AG09309 (cell line): Measurements from ENCODE around the gene ADAM23.

Source experiments
- DNase-seq: peaks from one replicate; pipeline ENCODE4 v3.0.0-alpha.2; 2010; ENCODE audit warnings: low read depth
- H3K4me3 ChIP-seq: 2 replicates; pipeline ENCODE4 v1.5.1; 2011; ENCODE audit warnings: mild to moderate bottlenecking, low read depth, low read length, moderate library complexity; ENCODE audit not compliant: control insufficient read depth
- TF ChIP-seq, protein P1 (sequence below): IDR thresholded peaks from 2 replicates; pipeline ENCODE4 v1.5.1; 2011; ENCODE audit warnings: mild to moderate bottlenecking, low read depth, low read length, inconsistent platforms; ENCODE audit not compliant: insufficient read depth, control insufficient read depth; ENCODE audit errors: missing control alignments

The ADAM23 gene

DNA sequence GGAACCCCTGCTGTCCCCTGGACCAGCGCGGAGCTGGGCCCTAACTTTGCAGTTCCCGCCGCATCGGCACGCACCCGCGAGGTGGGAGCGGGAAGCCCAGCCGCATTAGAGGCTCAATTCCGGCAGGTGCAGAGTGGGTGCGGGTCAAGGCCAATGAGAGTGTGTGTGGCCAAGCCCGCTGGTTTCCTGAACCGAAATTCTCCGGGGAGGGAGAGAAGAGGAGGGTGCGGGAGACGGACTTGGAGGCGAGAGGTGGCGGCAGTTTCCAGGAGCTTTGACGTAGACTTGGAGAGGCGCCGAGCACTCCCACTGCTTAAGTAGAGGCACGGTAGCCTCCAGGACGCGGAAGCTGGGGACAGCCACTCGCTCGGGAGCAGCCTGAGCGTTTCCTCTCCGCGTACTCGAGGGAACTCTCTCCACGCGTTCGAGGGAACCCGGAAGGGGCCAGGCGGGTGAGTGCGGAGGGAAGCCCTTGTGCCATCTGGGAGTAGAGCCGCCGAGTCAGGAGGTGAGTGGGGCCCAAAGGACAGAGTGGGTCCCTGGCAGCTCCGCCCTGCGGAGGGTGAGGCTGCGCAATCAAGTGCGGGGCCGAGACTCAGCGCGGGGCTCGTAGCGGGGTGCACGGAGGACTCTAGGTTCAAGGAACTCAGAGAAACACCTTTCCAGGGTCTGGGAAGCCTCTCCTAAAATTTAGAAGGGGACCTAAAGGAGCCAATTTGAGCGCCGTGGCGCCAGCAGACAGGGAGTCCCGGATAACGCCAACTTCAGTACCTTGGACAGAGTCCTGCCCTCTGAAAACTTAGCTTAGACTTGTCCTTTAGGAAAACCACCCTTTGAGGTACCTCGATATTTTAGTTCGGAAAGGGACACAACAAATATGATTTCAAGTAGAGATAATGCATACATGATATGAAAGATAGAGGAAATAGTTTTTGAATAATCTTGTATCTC is 199.0 kb downstream of the ADAM23 start, which contains the start of gene FAM237A:
Gene FAM237A, plus strand, starts transcription at position 413 of the 951 bp plus-strand sequence. CDS start 1,750 bp downstream, outside the sequence.
- TF ChIP-seq, protein P1, sequence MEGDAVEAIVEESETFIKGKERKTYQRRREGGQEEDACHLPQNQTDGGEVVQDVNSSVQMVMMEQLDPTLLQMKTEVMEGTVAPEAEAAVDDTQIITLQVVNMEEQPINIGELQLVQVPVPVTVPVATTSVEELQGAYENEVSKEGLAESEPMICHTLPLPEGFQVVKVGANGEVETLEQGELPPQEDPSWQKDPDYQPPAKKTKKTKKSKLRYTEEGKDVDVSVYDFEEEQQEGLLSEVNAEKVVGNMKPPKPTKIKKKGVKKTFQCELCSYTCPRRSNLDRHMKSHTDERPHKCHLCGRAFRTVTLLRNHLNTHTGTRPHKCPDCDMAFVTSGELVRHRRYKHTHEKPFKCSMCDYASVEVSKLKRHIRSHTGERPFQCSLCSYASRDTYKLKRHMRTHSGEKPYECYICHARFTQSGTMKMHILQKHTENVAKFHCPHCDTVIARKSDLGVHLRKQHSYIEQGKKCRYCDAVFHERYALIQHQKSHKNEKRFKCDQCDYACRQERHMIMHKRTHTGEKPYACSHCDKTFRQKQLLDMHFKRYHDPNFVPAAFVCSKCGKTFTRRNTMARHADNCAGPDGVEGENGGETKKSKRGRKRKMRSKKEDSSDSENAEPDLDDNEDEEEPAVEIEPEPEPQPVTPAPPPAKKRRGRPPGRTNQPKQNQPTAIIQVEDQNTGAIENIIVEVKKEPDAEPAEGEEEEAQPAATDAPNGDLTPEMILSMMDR: no peak
- DNase-seq: peak; percentile 11
- no peak within 1 kb of the TSS for H3K4me3 ChIP-seq

DNA sequence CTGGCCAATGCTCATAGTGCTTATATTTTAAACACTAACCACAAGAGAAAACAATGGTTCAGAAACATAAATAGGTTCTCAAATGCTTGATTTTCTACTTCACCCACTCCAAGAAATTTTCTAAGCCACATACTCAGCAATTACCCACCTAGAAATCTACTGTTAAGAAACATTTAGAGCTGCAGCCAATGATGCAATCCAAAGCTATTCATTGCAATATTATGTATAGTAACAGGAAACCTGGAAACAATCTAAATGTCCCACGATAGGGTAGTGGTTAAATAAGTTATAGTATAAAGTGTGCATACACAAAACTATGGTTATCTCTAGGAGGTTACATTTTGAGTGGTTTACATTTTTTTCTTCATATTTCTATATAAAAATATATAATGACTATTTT is 204.7 kb downstream of the ADAM23 start:
- H3K4me3 ChIP-seq: no peak overlapping the region
- DNase-seq: no peak
- TF ChIP-seq, protein P1: no peak

- no peak overlapping the region for H3K4me3 ChIP-seq
- DNase-seq: no peak
- TF ChIP-seq, protein P1: no peak
Measured at GRCh38 chr2:206657087-206657486, 213.8 kb downstream of the ADAM23 start.

GRCh38 chr2:206665251-206665650 is 221.9 kb downstream of the ADAM23 start:
- TF ChIP-seq, protein P1: no peak
- no peak overlapping the region for H3K4me3 ChIP-seq
- DNase-seq: no peak
